SK-N-SH (cell line): ENCODE measurements around the gene CASP4. TPM values are rescaled to one million over a fixed set of nuclear protein-coding genes. Genes with fewer than 3 reads are reported as not detected.

Source experiments
- CTCF ChIA-PET: fragments of 300-600, 350-600 bp; formaldehyde crosslinking; extraction: SDS; loops from one replicate; lab custom pipeline; 2021; lab: Yijun Ruan, JAX
- POLR2A ChIA-PET: fragments of 350-600 bp; sonication (Branson Sonifier 250); formaldehyde crosslinking; extraction: SDS; loops from one replicate; lab custom pipeline; 2020; ENCODE audit warnings: antibody characterized with exemption, inconsistent platforms; lab: Yijun Ruan, JAX
- DNase-seq: peaks from one replicate; pipeline ENCODE4 v3.0.0; 2012
- H2AFZ ChIP-seq: fragments of 200-600 bp; sonication (generic); 2 replicates; pipeline ENCODE4 v1.8.1; 2016; ENCODE audit warnings: antibody characterized with exemption, mild to moderate bottlenecking, low read depth
- H3F3A ChIP-seq: fragments of 200-600 bp; sonication (generic); replicated peaks from 2 replicates; pipeline ENCODE3; 2016; ENCODE audit warnings: antibody characterized with exemption, mild to moderate bottlenecking; ENCODE audit not compliant: insufficient read depth
- H3K27ac ChIP-seq, 2 experiments: fragments of 200-500 bp in 1 of 2; fragments of 200-600 bp in 1 of 2; sonication (Bioruptor generic) in 1 of 2; sonication (generic), shearing (Covaris generic) in 1 of 2; 2 replicates each; pipeline versions ENCODE4 v1.5.1 to v1.6.1; 2014 to 2016; ENCODE audit warnings: low read depth in 2 of 2, inconsistent platforms in 1 of 2, low read length in 1 of 2, mild to moderate bottlenecking in 1 of 2, mixed read lengths in 1 of 2
- H3K27me3 ChIP-seq: fragments of 200-600 bp; sonication (generic), shearing (Covaris generic); 2 replicates; pipeline ENCODE4 v1.6.1; 2016; ENCODE audit warnings: mixed run types; ENCODE audit not compliant: insufficient read depth
- H3K36me3 ChIP-seq, 2 experiments: fragments of 200-500 bp in 1 of 2; fragments of 200-600 bp in 1 of 2; sonication (Bioruptor generic) in 1 of 2; sonication (generic) in 1 of 2; replicated peaks in 1 of 2; 2 replicates each; pipeline versions ENCODE3 to v1.5.1; 2014 to 2016; ENCODE audit warnings: low read length in 1 of 2, mild to moderate bottlenecking in 1 of 2; ENCODE audit not compliant: insufficient read depth in 2 of 2, control insufficient read depth in 1 of 2
- H3K4me1 ChIP-seq, 2 experiments: fragments of 200-500 bp in 1 of 2; fragments of 200-600 bp in 1 of 2; sonication (Bioruptor generic) in 1 of 2; sonication (generic), shearing (Covaris generic) in 1 of 2; 2 replicates each; pipeline versions ENCODE4 v1.5.1 to v1.6.1; 2014 to 2016; ENCODE audit warnings: low read depth in 1 of 2, low read length in 1 of 2, mixed run types in 1 of 2; ENCODE audit not compliant: insufficient read depth in 2 of 2, control insufficient read depth in 1 of 2
- H3K4me2 ChIP-seq: fragments of 200-600 bp; sonication (generic), shearing (Covaris generic); 2 replicates; pipeline ENCODE4 v1.6.1; 2017; ENCODE audit warnings: mixed run types
- H3K4me3 ChIP-seq, 2 experiments: fragments of 200-500 bp in 1 of 2; fragments of 200-600 bp in 1 of 2; sonication (Bioruptor generic) in 1 of 2; sonication (generic), shearing (Covaris generic) in 1 of 2; 2 replicates each; pipeline versions ENCODE4 v1.5.1 to v1.8.1; 2014 to 2016; ENCODE audit warnings: low read depth in 2 of 2, inconsistent platforms in 1 of 2, low read length in 1 of 2, mild to moderate bottlenecking in 1 of 2, mixed read lengths in 1 of 2, moderate library complexity in 1 of 2
- H3K79me2 ChIP-seq: fragments of 200-600 bp; sonication (generic); 2 replicates; pipeline ENCODE4 v1.8.1; 2017; ENCODE audit warnings: mild to moderate bottlenecking; ENCODE audit not compliant: insufficient read depth
- H3K9ac ChIP-seq: fragments of 200-600 bp; sonication (generic); 2 replicates; pipeline ENCODE4 v1.6.1; 2017; ENCODE audit warnings: mixed run types
- H3K9me2 ChIP-seq: fragments of 200-600 bp; sonication (generic); 2 replicates; pipeline ENCODE4 v1.6.1; 2017; ENCODE audit warnings: mixed run types
- H3K9me3 ChIP-seq: fragments of 200-600 bp; sonication (generic); 2 replicates; pipeline ENCODE4 v1.6.1; 2017; ENCODE audit warnings: mixed run types, mild to moderate bottlenecking, moderate library complexity
- H4K20me1 ChIP-seq: fragments of 200-600 bp; sonication (generic); 2 replicates; pipeline ENCODE4 v1.6.1; 2017; ENCODE audit warnings: mild to moderate bottlenecking, mixed run types; ENCODE audit not compliant: insufficient read depth
- EP300 ChIP-seq, 2 experiments: IDR thresholded peaks; 2 replicates each; pipeline versions ENCODE4 v1.4.0 to v1.6.1; 2012; ENCODE audit warnings: borderline replicate concordance in 1 of 2, low read depth in 1 of 2, low read length in 1 of 2
- FOXJ3 ChIP-seq: sonication (generic); formaldehyde crosslinking; IDR thresholded peaks from 2 replicates; pipeline ENCODE4 v1.5.1; 2020; ENCODE audit warnings: mild to moderate bottlenecking, missing genetic modification reagents
- FOXM1 ChIP-seq: IDR thresholded peaks from 2 replicates; pipeline ENCODE4 v1.4.0; 2012; ENCODE audit warnings: low read depth, mild to moderate bottlenecking
- GATA2 ChIP-seq: sonication (generic); formaldehyde crosslinking; IDR thresholded peaks from 2 replicates; pipeline ENCODE4 v1.5.0; 2020; ENCODE audit warnings: mild to moderate bottlenecking, missing genetic modification reagents
- IRF3 ChIP-seq: fragments of 150-350 bp; IDR thresholded peaks from 2 replicates; pipeline ENCODE4 v1.6.1; 2016; ENCODE audit warnings: mild to moderate bottlenecking, low read depth, low read length
- NFIC ChIP-seq: IDR thresholded peaks from 2 replicates; pipeline ENCODE4 v1.4.0; 2012; ENCODE audit warnings: borderline replicate concordance
- PBX3 ChIP-seq: IDR thresholded peaks from 2 replicates; pipeline ENCODE4; 2012
- POLR2AphosphoS5 ChIP-seq: IDR thresholded peaks from 2 replicates; pipeline ENCODE4 v1.6.1; 2012; ENCODE audit warnings: low read depth, low read length
- RCOR1 ChIP-seq: fragments of 150-350 bp; IDR thresholded peaks from 2 replicates; pipeline ENCODE4 v1.6.1; 2017; ENCODE audit warnings: antibody characterized with exemption, low read length
- REST ChIP-seq: IDR thresholded peaks from 2 replicates; pipeline ENCODE4 v1.6.1; 2012; ENCODE audit warnings: mild to moderate bottlenecking, low read depth, low read length, moderate library complexity
- RXRA ChIP-seq: IDR thresholded peaks from 2 replicates; pipeline ENCODE4 v1.4.0; 2012; ENCODE audit warnings: low read depth, mild to moderate bottlenecking, borderline replicate concordance
- SMC3 ChIP-seq: IDR thresholded peaks from 2 replicates; pipeline ENCODE4 v1.6.1; 2012; ENCODE audit warnings: low read depth, low read length, improper control_type of control experiment
- TAF1 ChIP-seq: IDR thresholded peaks from 2 replicates; pipeline ENCODE4 v1.6.1; 2012; ENCODE audit warnings: low read depth, mild to moderate bottlenecking, low read length, moderate library complexity, borderline replicate concordance
- TEAD4 ChIP-seq: IDR thresholded peaks from 2 replicates; pipeline ENCODE4 v1.4.0; 2012; ENCODE audit warnings: mild to moderate bottlenecking, borderline replicate concordance; ENCODE audit not compliant: insufficient read depth
- WGBS: methylation state at CpG from one replicate; pipeline ENCODE4 v1.1.6; 2017; ENCODE audit warnings: low lambda C conversion rate; 5-methylcytosine and 5-hydroxymethylcytosine counted together
- polyA plus RNA-seq, 3 experiments: library from polyadenylated mRNA; depleted of rRNA; stranded (reverse); fragments of >200 nt; gene quantifications; 2 replicates each; pipeline ENCODE4 v1.2.3, GENCODE V29; 2012

CASP4 gene
- polyA plus RNA-seq, 1 of the 3 experiments (the other 2 are of a cell fraction): 9.1 TPM

- H2AFZ ChIP-seq: peak overlapping the region; percentile 35; the same call in 1 of the 2 replicates
- TF ChIP-seq RXRA (no peak), TAF1 (no peak), GATA2 (CRISPR knock-in tag) (no peak), REST (no peak), SMC3 (no peak), FOXM1 (no peak), RCOR1 (no peak), NFIC (no peak), PBX3 (no peak), EP300 (IDR thresholded peaks at IDR 0.05; ENCODE audit: borderline replicate concordance in 1 of 2, low read depth in 1 of 2, low read length in 1 of 2) (no peak), FOXJ3 (no peak)
- no peak overlapping the region for H3K27ac ChIP-seq
- no peak overlapping the region for H3K4me3 ChIP-seq
- H3K4me1 ChIP-seq: no peaks in the 10 kb centered on the region
- H3K9me2 ChIP-seq: no peaks in the 10 kb centered on the region
- no peaks in the 10 kb centered on the region for H3K27me3 ChIP-seq
- WGBS: 21% methylated on average over 2 of the region's 2 CpGs
- no peaks in the 10 kb centered on the region for H3K36me3 ChIP-seq
- DNase-seq: no peak
- H3K9ac ChIP-seq: no peak overlapping the region
- H3K79me2 ChIP-seq: no peaks in the 10 kb centered on the region
- no peaks in the 10 kb centered on the region for H4K20me1 ChIP-seq
- H3F3A ChIP-seq: no peaks in the 10 kb centered on the region
- no peak overlapping the region for H3K4me2 ChIP-seq
- CTCF ChIA-PET: no interaction called here
- H3K9me3 ChIP-seq: no peaks in the 10 kb centered on the region
- POLR2A ChIA-PET: no interaction called here
Measured at GRCh38 chr11:104995001-104995408, 26.6 kb upstream of the CASP4 start.

- H2AFZ ChIP-seq: no peak overlapping the region
- H3K4me1 ChIP-seq: no peaks in the 10 kb centered on the region
- CTCF ChIA-PET: no interaction called here
- H3F3A ChIP-seq: no peaks in the 10 kb centered on the region
- no peaks in the 10 kb centered on the region; the same call in 1 of the 2 replicates for H3K9me3 ChIP-seq
- H3K4me3 ChIP-seq: no peak overlapping the region
- no peak overlapping the region for H3K27ac ChIP-seq
- no peak for TF ChIP-seq POLR2AphosphoS5
- TF ChIP-seq IRF3: no peak
- no peak for TF ChIP-seq TAF1
- no peak for TF ChIP-seq TEAD4
- TF ChIP-seq GATA2 (CRISPR knock-in tag): no peak
- no peaks in the 10 kb centered on the region for H3K36me3 ChIP-seq
- no peak overlapping the region for H3K4me2 ChIP-seq
- POLR2A ChIA-PET: no interaction called here
- no peaks in the 10 kb centered on the region for H3K9me2 ChIP-seq
- H3K79me2 ChIP-seq: no peaks in the 10 kb centered on the region
- no peaks in the 10 kb centered on the region for H4K20me1 ChIP-seq
- WGBS: 32% methylated on average over 1 of the region's 1 CpG
- no peak overlapping the region for H3K9ac ChIP-seq
- H3K27me3 ChIP-seq: no peaks in the 10 kb centered on the region
- no peak for DNase-seq
Measured at GRCh38 chr11:104992781-104993180, 24.4 kb upstream of the CASP4 start.
